Jurkat, Clone E6-1 (cell line): Measurements from ENCODE around the gene IL4I1.

ENCODE experiments used
- DNase-seq: peaks from one replicate; pipeline ENCODE4 v3.0.0-alpha.2; 2011; ENCODE audit warnings: low read depth, low spot score
- H3K4me3 ChIP-seq: 2 replicates; pipeline ENCODE4 v1.5.1; 2011; ENCODE audit warnings: mild to moderate bottlenecking, low read length, control low read depth, moderate library complexity

The IL4I1 gene

GRCh38 chr19:49843265-49843664 lies 53.4 kb downstream of the IL4I1 start:
- no peak overlapping the region for H3K4me3 ChIP-seq
- DNase-seq, result no peak

GRCh38 chr19:49840736-49841249 lies 55.9 kb downstream of the IL4I1 start:
- no peak for DNase-seq
- no peak overlapping the region for H3K4me3 ChIP-seq

- DNase-seq, result no peak
- no peak overlapping the region for H3K4me3 ChIP-seq
Measured at GRCh38 chr19:49840321-49840720, 56.4 kb downstream of the IL4I1 start.

GRCh38 chr19:49839713-49840112 lies 57.0 kb downstream of the IL4I1 start:
- no peak for DNase-seq
- H3K4me3 ChIP-seq, result no peak overlapping the region
